Coronary artery (tissue), 2 donors: ENCODE data around the gene DOCK10.

Experiments used
- DNase-seq: peaks from one replicate; pipeline ENCODE4 v3.0.0-alpha.2; 2017; ENCODE audit warnings: low spot score
- H3K27ac ChIP-seq, 2 donors: fragments of 200-600 bp; sonication (generic); one replicate each; pipeline ENCODE4 v1.5.1; 2016 to 2019
- H3K4me3 ChIP-seq: fragments of 200-600 bp; sonication (generic); 2 replicates; pipeline ENCODE4 v1.5.1; 2016; ENCODE audit warnings: mild to moderate bottlenecking, moderate library complexity
- CTCF ChIP-seq: fragments of 200-600 bp; sonication (generic); IDR thresholded peaks from one replicate; pipeline ENCODE4 v1.5.1; 2019; ENCODE audit warnings: antibody characterized with exemption

Gene DOCK10

DNA sequence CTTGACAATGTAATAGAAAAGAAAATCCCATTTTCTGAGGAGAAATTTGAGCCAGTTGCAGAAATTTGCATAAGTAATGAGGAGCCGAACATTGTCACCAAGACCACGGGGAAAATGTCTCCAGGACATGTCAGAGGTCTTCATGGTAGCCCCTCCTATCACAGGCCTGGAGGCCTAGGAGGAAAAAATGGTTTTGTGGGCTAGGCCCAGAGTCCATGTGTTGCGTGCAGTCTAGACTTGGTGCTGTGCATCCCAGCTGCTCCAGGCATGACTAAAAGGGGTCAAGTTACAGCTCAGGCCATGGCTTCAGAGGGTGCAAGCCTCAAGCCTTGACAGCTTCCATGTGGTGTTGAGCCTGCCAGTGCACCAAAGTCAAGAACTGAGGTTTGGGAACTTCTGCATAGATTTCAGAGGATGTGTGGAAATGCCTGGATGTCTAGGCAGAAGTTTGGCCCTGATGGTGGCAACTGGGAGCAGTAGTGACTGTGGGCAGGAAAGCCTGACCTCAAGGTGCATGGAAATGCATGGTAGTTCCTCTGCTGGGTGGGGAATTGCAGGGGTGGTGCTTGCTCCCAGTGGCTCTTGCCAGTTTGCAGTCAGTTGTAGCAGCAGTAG, 284.2 kb downstream of the DOCK10 start:
- no peak for DNase-seq
- Histone ChIP-seq H3K4me3 (no peak overlapping the region), H3K27ac (no peak overlapping the region)
- no peak for TF ChIP-seq CTCF

DNA sequence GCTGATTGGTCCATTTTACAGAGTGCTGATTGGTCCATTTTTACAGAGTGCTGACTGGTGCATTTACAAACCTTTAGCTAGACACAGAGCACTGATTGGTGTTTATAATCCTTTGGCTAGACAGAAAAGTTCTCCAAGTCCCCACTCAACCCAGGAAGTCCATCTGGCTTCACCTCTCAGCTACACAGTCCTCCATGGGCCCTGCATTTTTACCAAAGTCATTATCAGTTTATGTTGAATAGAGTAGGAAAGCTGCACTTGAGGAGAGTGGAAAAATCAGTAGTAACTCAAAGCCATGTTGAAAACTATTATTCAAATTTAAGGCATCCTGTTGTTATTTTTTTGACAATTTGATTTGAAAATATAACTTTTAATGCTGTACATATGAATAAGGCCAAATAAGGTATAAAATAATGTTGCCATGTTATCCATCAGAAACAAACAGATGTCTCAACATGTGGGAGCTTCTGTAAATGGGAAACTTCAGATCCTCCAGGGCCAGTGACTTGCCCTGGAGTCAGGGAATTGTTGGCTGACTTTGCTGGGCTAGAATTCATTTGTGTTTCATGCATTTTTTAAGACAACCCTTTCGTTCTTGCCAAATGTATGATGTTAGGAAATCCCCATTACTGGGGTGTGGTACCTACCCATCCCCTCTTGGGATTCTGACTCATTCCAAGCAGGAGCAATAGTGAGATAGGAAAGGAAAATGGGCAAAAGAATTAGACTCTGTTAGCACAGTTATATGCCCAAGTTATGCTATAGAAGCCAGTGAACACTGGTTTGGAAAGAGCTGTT, 288.3 kb downstream of the DOCK10 start:
- peak overlapping the region; percentile 9 to 39 for H3K27ac ChIP-seq
- no peak for TF ChIP-seq CTCF
- no peak overlapping the region for H3K4me3 ChIP-seq
- no peak for DNase-seq

DNA sequence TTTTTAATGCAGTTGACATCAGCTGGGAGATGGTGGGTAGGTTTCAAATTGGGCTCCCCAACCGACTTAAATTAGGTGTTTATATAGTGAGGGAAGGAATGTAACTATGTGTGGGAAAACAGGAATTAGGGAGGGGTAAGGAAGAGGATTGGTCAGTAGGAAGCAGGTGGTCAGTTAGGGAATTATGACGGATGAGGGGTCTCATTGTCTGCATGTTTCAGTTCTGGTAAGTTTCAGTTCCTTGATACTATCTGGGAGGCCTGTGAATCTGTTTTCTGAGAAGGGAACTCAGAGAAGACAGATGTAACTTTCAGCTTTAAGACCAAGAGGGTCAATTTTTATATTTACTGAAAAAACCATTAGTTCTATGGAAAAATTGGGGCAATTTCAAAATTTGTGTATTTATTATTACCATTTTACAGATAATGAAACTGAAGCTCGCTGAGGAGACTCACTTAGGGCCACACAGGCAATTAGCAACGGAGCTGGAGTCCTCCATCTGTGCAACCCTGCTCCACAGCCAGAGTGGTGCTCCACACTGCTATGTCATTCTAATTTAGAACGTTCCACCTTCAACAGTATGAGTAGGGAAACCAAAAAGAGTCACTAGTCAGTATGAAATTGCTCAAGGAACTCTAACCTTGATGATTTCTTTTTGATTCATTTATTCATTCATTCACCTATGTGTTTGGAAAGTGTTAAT, 290.1 kb downstream of the DOCK10 start:
- DNase-seq: no peak
- Histone ChIP-seq H3K4me3 (no peak overlapping the region), H3K27ac (no peak overlapping the region)
- no peak for TF ChIP-seq CTCF

DNA sequence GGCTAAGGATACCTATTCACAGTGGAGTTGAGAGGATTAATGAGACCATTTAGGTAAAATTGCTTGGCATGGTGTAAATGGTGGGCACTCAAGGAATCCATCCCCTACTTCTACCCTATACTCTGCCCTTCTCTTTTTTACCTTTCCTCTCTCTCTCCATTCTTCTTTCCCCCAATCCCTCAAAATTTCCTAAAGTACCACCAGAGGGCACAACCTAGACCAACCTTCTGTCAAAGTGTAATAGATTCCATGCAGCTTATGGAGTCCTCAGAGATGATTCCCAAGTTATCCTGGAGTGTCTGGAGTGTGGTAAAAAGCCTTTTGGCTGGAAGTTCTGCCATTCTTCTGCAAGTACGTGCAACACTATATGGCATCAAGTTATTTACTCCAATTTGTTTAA, 293.1 kb downstream of the DOCK10 start:
- no peak for DNase-seq
- TF ChIP-seq CTCF: no peak
- Histone ChIP-seq H3K27ac (no peak overlapping the region), H3K4me3 (no peak overlapping the region)

- H3K4me3 ChIP-seq: no peak overlapping the region
- H3K27ac ChIP-seq: no peak overlapping the region
- DNase-seq: no peak
- no peak for TF ChIP-seq CTCF
Observed at GRCh38 chr2:224747765-224748164, 294.5 kb downstream of the DOCK10 start.

DNA sequence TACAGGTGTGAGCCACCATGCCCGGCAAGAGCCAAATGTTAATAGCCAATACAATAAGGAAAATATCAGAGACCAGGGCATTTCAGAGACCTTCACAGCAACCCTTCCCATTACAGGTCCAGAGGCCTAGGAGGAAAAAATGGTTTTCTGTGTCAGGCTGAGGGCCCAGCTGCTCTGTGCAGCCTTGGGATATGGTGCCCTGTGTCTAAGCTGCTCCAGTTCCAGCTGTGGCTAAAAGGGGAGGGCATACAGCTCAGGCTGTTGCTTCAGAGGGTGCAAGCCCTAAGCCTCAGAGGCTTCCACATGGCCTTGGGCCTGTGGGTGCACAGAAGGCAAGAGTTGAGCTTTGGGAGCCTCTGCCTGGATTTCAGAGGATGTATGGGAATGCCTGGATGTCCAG, 306.0 kb downstream of the DOCK10 start:
- Histone ChIP-seq H3K4me3 (no peak overlapping the region), H3K27ac (no peak overlapping the region)
- no peak for DNase-seq
- TF ChIP-seq CTCF: no peak
